ENCODE data around the gene NFE2. TPM values are rescaled to one million over a fixed set of nuclear protein-coding genes. Genes with fewer than 3 reads are reported as not detected.
"Not testable (repeated sequence)": the region's sequence is repeated elsewhere in the genome, so short reads cannot be mapped to it uniquely, and the experiment has no call there.

NFE2 gene
- 0.69 and 0.72 TPM in 2 replicates for total RNA-seq (2014; rRNA removed; shearing (Covaris generic))
- 0.16 and 0.96 TPM in 2 replicates for polyA plus RNA-seq (2014; cell fraction: nucleus; rRNA removed)

- peak; percentile 44 for DNase-seq (ENCODE audit: extremely low read depth, low read depth)
Measured at GRCh38 chr12:54300732-54301427, at the start of gene NFE2. NFE2 (minus strand) TSS chr12:54301015; CDS start chr12:54295248, 5,767 bp downstream.

GRCh38 chr12:54349679-54350078 is 48.9 kb upstream of the NFE2 start:
- no peak for DNase-seq (ENCODE audit: extremely low read depth, low read depth)

- no peak for DNase-seq (ENCODE audit: extremely low read depth, low read depth)
Measured at GRCh38 chr12:54349036-54349435, 48.2 kb upstream of the NFE2 start.

GRCh38 chr12:54341378-54342300 is 40.8 kb upstream of the NFE2 start:
- DNase-seq (ENCODE audit: extremely low read depth, low read depth): no peak

GRCh38 chr12:54340846-54341245 is 40.0 kb upstream of the NFE2 start:
- DNase-seq (ENCODE audit: extremely low read depth, low read depth): no peak

- DNase-seq (ENCODE audit: extremely low read depth, low read depth): no peak
Measured at GRCh38 chr12:54338698-54339296, 38.0 kb upstream of the NFE2 start.

GRCh38 chr12:54337854-54338650 is 37.2 kb upstream of the NFE2 start:
- DNase-seq (ENCODE audit: extremely low read depth, low read depth): no peak

- DNase-seq (ENCODE audit: extremely low read depth, low read depth): no peak
Measured at GRCh38 chr12:54337280-54337842, 36.5 kb upstream of the NFE2 start.

- no peak for DNase-seq (ENCODE audit: extremely low read depth, low read depth)
Measured at GRCh38 chr12:54333420-54334034, 32.7 kb upstream of the NFE2 start.

- DNase-seq (ENCODE audit: extremely low read depth, low read depth): no peak
Measured at GRCh38 chr12:54331461-54331860, 30.6 kb upstream of the NFE2 start.

GRCh38 chr12:54330442-54330841 is 29.6 kb upstream of the NFE2 start:
- DNase-seq (ENCODE audit: extremely low read depth, low read depth): no peak

- DNase-seq (ENCODE audit: extremely low read depth, low read depth): no peak
Measured at GRCh38 chr12:54329759-54330158, 28.9 kb upstream of the NFE2 start.

- no peak for DNase-seq (ENCODE audit: extremely low read depth, low read depth)
Measured at GRCh38 chr12:54328595-54329337, 28.0 kb upstream of the NFE2 start.

- not testable (repeated sequence) for DNase-seq (ENCODE audit: extremely low read depth, low read depth)
Measured at GRCh38 chr12:54325442-54326109, 24.8 kb upstream of the NFE2 start.

- DNase-seq (ENCODE audit: extremely low read depth, low read depth): peak; percentile 100
Measured at GRCh38 chr12:54324617-54325441, 24.0 kb upstream of the NFE2 start, which contains the start of gene COPZ1. COPZ1 (plus strand) TSS chr12:54325131; CDS start chr12:54325164, 33 bp downstream.

GRCh38 chr12:54321363-54321762 is 20.5 kb upstream of the NFE2 start:
- DNase-seq (ENCODE audit: extremely low read depth, low read depth): no peak

- not testable (repeated sequence) for DNase-seq (ENCODE audit: extremely low read depth, low read depth)
Measured at GRCh38 chr12:54312309-54312708, 11.5 kb upstream of the NFE2 start.
